Measurements from ENCODE around the gene FOXK2.

Gene FOXK2

GRCh38 chr17:82518826-82519810, at the start of gene FOXK2:
FOXK2 (plus strand) TSS chr17:82519732; CDS start chr17:82519889, 157 bp downstream.
- peak; percentile 97 for DNase-seq

GRCh38 chr17:82470065-82470464, 49.5 kb upstream of the FOXK2 start:
- no peak for DNase-seq

- DNase-seq: no peak
Measured at GRCh38 chr17:82474223-82475010, 45.1 kb upstream of the FOXK2 start.

- no peak for DNase-seq
Measured at GRCh38 chr17:82475458-82475857, 44.1 kb upstream of the FOXK2 start.

GRCh38 chr17:82477934-82478333, 41.6 kb upstream of the FOXK2 start:
- DNase-seq: no peak

GRCh38 chr17:82479602-82480001, 39.9 kb upstream of the FOXK2 start:
- no peak for DNase-seq

- no peak for DNase-seq
Measured at GRCh38 chr17:82480318-82480717, 39.2 kb upstream of the FOXK2 start.

GRCh38 chr17:82483204-82483660, 36.3 kb upstream of the FOXK2 start:
- DNase-seq: no peak

GRCh38 chr17:82483836-82484235, 35.7 kb upstream of the FOXK2 start:
- DNase-seq: no peak

GRCh38 chr17:82486231-82487094, 33.1 kb upstream of the FOXK2 start:
- no peak for DNase-seq

GRCh38 chr17:82487910-82488309, 31.6 kb upstream of the FOXK2 start:
- no peak for DNase-seq

GRCh38 chr17:82489117-82489516, 30.4 kb upstream of the FOXK2 start:
- DNase-seq: peak; percentile 74

GRCh38 chr17:82489851-82490511, 29.6 kb upstream of the FOXK2 start:
- DNase-seq: no peak

GRCh38 chr17:82490512-82491195, 28.9 kb upstream of the FOXK2 start:
- no peak for DNase-seq

GRCh38 chr17:82491196-82491530, 28.4 kb upstream of the FOXK2 start:
- DNase-seq: no peak

- DNase-seq: no peak
Measured at GRCh38 chr17:82491533-82491932, 28.0 kb upstream of the FOXK2 start.

GRCh38 chr17:82492643-82493225, 26.8 kb upstream of the FOXK2 start:
- DNase-seq: no peak

- no peak for DNase-seq
Measured at GRCh38 chr17:82493226-82493781, 26.2 kb upstream of the FOXK2 start.

GRCh38 chr17:82494236-82495055, 25.1 kb upstream of the FOXK2 start:
- peak; percentile 96 for DNase-seq

Data from femur (tissue), 1 donor.